Calu3 (cell line): ENCODE results near the gene ECEL1. TPM values are rescaled to one million over a fixed set of nuclear protein-coding genes. Genes with fewer than 3 reads are reported as not detected.
A peak's percentile ranks its signal among the peaks of the same experiment; 100 is the strongest.
"Not testable (repeated sequence)": the region's sequence is repeated elsewhere in the genome, so short reads cannot be mapped to it uniquely, and the experiment has no call there.

ENCODE experiments used
- BruUV-seq: library from RNA; stranded (reverse); fragments of 400-500 nt; replicated peaks from 2 replicates; lab custom pipeline; 2021; lab: Mats Ljungman, UMichigan
- CTCF ChIA-PET: fragments of 300-600 bp; sonication (Branson Sonifier 250); formaldehyde crosslinking; loops from one replicate; lab custom pipeline; 2022; ENCODE audit warnings: antibody characterized with exemption; lab: Charles Lee
- DNase-seq: peaks from one replicate; pipeline ENCODE4 v3.0.0; 2022
- H3K27ac Mint-ChIP-seq: one replicate; pipeline ENCODE4 v1.8.0; 2022; ENCODE audit warnings: mixed read lengths; ENCODE audit not compliant: unreplicated experiment
- H3K27me3 Mint-ChIP-seq: one replicate; pipeline ENCODE4 v1.8.0; 2022; ENCODE audit warnings: mixed read lengths; ENCODE audit not compliant: unreplicated experiment
- H3K36me3 Mint-ChIP-seq: one replicate; pipeline ENCODE4 v1.8.0; 2022; ENCODE audit warnings: mild to moderate bottlenecking, moderate library complexity, mixed read lengths; ENCODE audit not compliant: insufficient read depth, unreplicated experiment
- H3K4me1 Mint-ChIP-seq: one replicate; pipeline ENCODE4 v1.8.0; 2022; ENCODE audit warnings: mild to moderate bottlenecking, low read depth, mixed read lengths; ENCODE audit not compliant: unreplicated experiment
- H3K4me3 Mint-ChIP-seq: one replicate; pipeline ENCODE4 v1.8.0; 2022; ENCODE audit warnings: mild to moderate bottlenecking, low read depth, moderate library complexity, mixed read lengths; ENCODE audit not compliant: unreplicated experiment
- H3K9me3 Mint-ChIP-seq: one replicate; pipeline ENCODE4 v1.8.0; 2022; ENCODE audit warnings: low read depth, mixed read lengths; ENCODE audit not compliant: unreplicated experiment
- CTCF ChIP-seq: fragments of 200-600 bp; IDR thresholded peaks from one replicate; pipeline ENCODE4 v1.8.0; 2022; ENCODE audit warnings: antibody characterized with exemption; ENCODE audit not compliant: unreplicated experiment
- intact Hi-C: fragments of 100-400 bp; cut with micrococcal nuclease; formaldehyde crosslinking; loops from one replicate; pipeline ENCODE4 v1.10.0; 2022; ENCODE audit not compliant: unreplicated experiment
- total RNA-seq: library from RNA; stranded (reverse); gene quantifications from 2 replicates; pipeline ENCODE4 v1.2.3, GENCODE V29; 2022

The ECEL1 gene
- total RNA-seq, 1 experiment from 2014 or later = not detected

GRCh38 chr2:232440220-232441018, 47.2 kb downstream of the ECEL1 start:
- H3K4me1 Mint-ChIP-seq, H3K36me3 Mint-ChIP-seq, H3K4me3 Mint-ChIP-seq, H3K9me3 Mint-ChIP-seq, BruUV-seq, H3K27ac Mint-ChIP-seq: not testable (repeated sequence)
- peaks cover 16% of the 10 kb centered on the region for H3K27me3 Mint-ChIP-seq
- DNase-seq = peak; percentile 94
- CTCF ChIA-PET = interaction anchor here (0.8 to 1.1 kb wide), 3 partner anchors 55 to 515 kb away, joined by 3 to 9 read pairs (median 3); no protein-coding TSS in a partner anchor
- intact Hi-C loops = loop anchor here (2.0 to 5.0 kb wide), 2 partner anchors 93 to 534 kb away; no protein-coding TSS in a partner anchor
- TF ChIP-seq CTCF = peak; percentile 88

- CTCF ChIA-PET = interaction anchor here (0.8 to 1.1 kb wide), 4 partner anchors 54 to 514 kb away, joined by 3 to 9 read pairs (median 6); no protein-coding TSS in a partner anchor
Measured at GRCh38 chr2:232439758-232440135, 47.9 kb downstream of the ECEL1 start.

GRCh38 chr2:232438951-232439757, 48.5 kb downstream of the ECEL1 start:
- H3K4me3 Mint-ChIP-seq = no peak overlapping the region
- H3K27ac Mint-ChIP-seq = no peak overlapping the region
- intact Hi-C loops = no loop called here
- CTCF ChIA-PET = interaction anchor here (0.5 to 1.1 kb wide), 5 partner anchors 53 to 514 kb away, joined by 3 to 9 read pairs (median 5); no protein-coding TSS in a partner anchor
- no TSS peak for BruUV-seq
- no peaks in the 10 kb centered on the region for H3K9me3 Mint-ChIP-seq
- H3K36me3 Mint-ChIP-seq = no peaks in the 10 kb centered on the region
- H3K4me1 Mint-ChIP-seq = no peaks in the 10 kb centered on the region
- H3K27me3 Mint-ChIP-seq = peaks cover 16% of the 10 kb centered on the region
- DNase-seq = peak; percentile 74
- TF ChIP-seq CTCF = peak; percentile 88

More at GRCh38 chr2:232439758-232440135, 47.9 kb downstream of the ECEL1 start:
- Mint-ChIP-seq H3K9me3 (no peaks in the 10 kb centered on the region), H3K36me3 (no peaks in the 10 kb centered on the region), H3K27me3 (peaks cover 16% of the 10 kb centered on the region), H3K4me3 (no peak overlapping the region), H3K4me1 (no peaks in the 10 kb centered on the region), H3K27ac (no peak overlapping the region)
- no TSS peak for BruUV-seq
- no peak for DNase-seq
- TF ChIP-seq CTCF = no peak
- intact Hi-C loops = loop anchor here (2.0 to 5.0 kb wide), 2 partner anchors 92 to 533 kb away; no protein-coding TSS in a partner anchor

- H3K27ac Mint-ChIP-seq = no peak overlapping the region
- no peaks in the 10 kb centered on the region for H3K4me1 Mint-ChIP-seq
- CTCF ChIA-PET = no interaction called here
- no peak overlapping the region for H3K4me3 Mint-ChIP-seq
- H3K27me3 Mint-ChIP-seq = peaks cover 16% of the 10 kb centered on the region
- H3K9me3 Mint-ChIP-seq = no peaks in the 10 kb centered on the region
- no peak for DNase-seq
- TF ChIP-seq CTCF = no peak
- no TSS peak for BruUV-seq
- intact Hi-C loops = no loop called here
- no peaks in the 10 kb centered on the region for H3K36me3 Mint-ChIP-seq
Measured at GRCh38 chr2:232438091-232438490, 49.5 kb downstream of the ECEL1 start.
